ENCODE measurements around the gene NRXN2.

The NRXN2 gene

GRCh38 chr11:64643920-64644646 lies 78.9 kb downstream of the NRXN2 start:
- no peak for DNase-seq

- DNase-seq = no peak
Measured at GRCh38 chr11:64643256-64643881, 79.6 kb downstream of the NRXN2 start.

- no peak for DNase-seq
Measured at GRCh38 chr11:64642871-64643255, 80.1 kb downstream of the NRXN2 start.

GRCh38 chr11:64642418-64642735 lies 80.6 kb downstream of the NRXN2 start:
- no peak for DNase-seq

GRCh38 chr11:64641596-64642417 lies 81.2 kb downstream of the NRXN2 start:
- no peak for DNase-seq

GRCh38 chr11:64639885-64640284 lies 83.1 kb downstream of the NRXN2 start:
- DNase-seq = no peak

GRCh38 chr11:64638829-64639228 lies 84.2 kb downstream of the NRXN2 start:
- no peak for DNase-seq

GRCh38 chr11:64638018-64638665 lies 84.9 kb downstream of the NRXN2 start:
- no peak for DNase-seq

GRCh38 chr11:64637334-64638017 lies 85.5 kb downstream of the NRXN2 start:
- DNase-seq = no peak

GRCh38 chr11:64633555-64634159 lies 89.3 kb downstream of the NRXN2 start:
- DNase-seq = no peak

- DNase-seq = no peak
Measured at GRCh38 chr11:64632654-64633053, 90.3 kb downstream of the NRXN2 start.

GRCh38 chr11:64632237-64632636 lies 90.8 kb downstream of the NRXN2 start:
- DNase-seq = no peak

- no peak for DNase-seq
Measured at GRCh38 chr11:64631675-64632074, 91.3 kb downstream of the NRXN2 start.

- DNase-seq = no peak
Measured at GRCh38 chr11:64629796-64630562, 93.0 kb downstream of the NRXN2 start.

- no peak for DNase-seq
Measured at GRCh38 chr11:64629103-64629502, 93.9 kb downstream of the NRXN2 start.

- DNase-seq = no peak
Measured at GRCh38 chr11:64628596-64628995, 94.4 kb downstream of the NRXN2 start.

- DNase-seq = no peak
Measured at GRCh38 chr11:64627371-64627770, 95.6 kb downstream of the NRXN2 start.

GRCh38 chr11:64626637-64627036 lies 96.4 kb downstream of the NRXN2 start:
- no peak for DNase-seq

GRCh38 chr11:64624883-64625481 lies 98.0 kb downstream of the NRXN2 start:
- peak; percentile 76 for DNase-seq

GRCh38 chr11:64622681-64623080 lies 100.3 kb downstream of the NRXN2 start:
- no peak for DNase-seq

All from suppressor macrophage treated with lipopolysaccharide for 4 hours (primary cell).